Suprapubic skin (tissue), 4 donors: ENCODE measurements around the gene AMH. TPM values are rescaled to one million over a fixed set of nuclear protein-coding genes. Genes with fewer than 3 reads are reported as not detected.

ENCODE experiments used
- DNase-seq, 2 donors: peaks; one replicate each; pipeline ENCODE4 v3.0.0-alpha.2; 2019; ENCODE audit warnings: low spot score in 2 of 2
- H3K27ac ChIP-seq: fragments of 200-600 bp; sonication (generic); one replicate; pipeline ENCODE4 v1.5.1; 2019
- H3K27me3 ChIP-seq: fragments of 200-600 bp; sonication (generic); one replicate; pipeline ENCODE4 v1.5.1; 2019
- H3K36me3 ChIP-seq: fragments of 200-600 bp; sonication (generic); one replicate; pipeline ENCODE4 v1.5.1; 2019
- H3K4me1 ChIP-seq: fragments of 200-600 bp; sonication (generic); one replicate; pipeline ENCODE4 v1.5.1; 2019
- H3K4me3 ChIP-seq: fragments of 200-600 bp; sonication (generic); one replicate; pipeline ENCODE4 v1.5.1; 2019; ENCODE audit warnings: mild to moderate bottlenecking
- H3K9me3 ChIP-seq: fragments of 200-600 bp; sonication (generic); one replicate; pipeline ENCODE4 v1.5.1; 2019
- EP300 ChIP-seq: sonication (generic); formaldehyde crosslinking; IDR thresholded peaks from one replicate; pipeline ENCODE4 v1.6.1; 2017; ENCODE audit warnings: antibody characterized with exemption
- POLR2A ChIP-seq, 2 donors: fragments of 450-650 bp; IDR thresholded peaks; one replicate each; pipeline ENCODE4 v1.6.1; 2017; ENCODE audit warnings: antibody characterized with exemption in 2 of 2, mild to moderate bottlenecking in 2 of 2, moderate library complexity in 2 of 2
- POLR2AphosphoS5 ChIP-seq, 3 donors: sonication (generic); formaldehyde crosslinking; IDR thresholded peaks; one replicate each; pipeline ENCODE4 v1.6.1; 2017; ENCODE audit warnings: antibody characterized with exemption in 3 of 3
- WGBS: methylation state at CpG from one replicate; pipeline ENCODE4 v1.1.5; 2018; 5-methylcytosine and 5-hydroxymethylcytosine counted together
- total RNA-seq, 4 donors: library from RNA; depleted of rRNA; stranded (reverse); fragments of >200 nt; gene quantifications; one replicate each; pipeline ENCODE4 v1.1.0, GENCODE V29; 2016
- TF ChIP-seq, protein P1 (sequence below), 2 donors: fragments of 200-600 bp in 1 of 2; fragments of 450-650 bp in 1 of 2; sonication (generic) in 1 of 2; IDR thresholded peaks; one replicate each; pipeline ENCODE4 v1.5.1; 2016 to 2019; ENCODE audit warnings: antibody characterized with exemption in 2 of 2, mild to moderate bottlenecking in 1 of 2, moderate library complexity in 1 of 2

Gene AMH
- total RNA-seq, 4 donors from 2014 or later = 1.7 to 4.3 (median 3.0) TPM

GRCh38 chr19:2223391-2223790 is 25.7 kb upstream of the AMH start:
- Histone ChIP-seq H3K4me3 (no peak overlapping the region), H3K27ac (no peak overlapping the region), H3K27me3 (no peaks in the 10 kb centered on the region), H3K4me1 (peaks cover 19% of the 10 kb centered on the region), H3K36me3 (peaks cover 94% of the 10 kb centered on the region), H3K9me3 (no peaks in the 10 kb centered on the region)
- TF ChIP-seq, protein P1, sequence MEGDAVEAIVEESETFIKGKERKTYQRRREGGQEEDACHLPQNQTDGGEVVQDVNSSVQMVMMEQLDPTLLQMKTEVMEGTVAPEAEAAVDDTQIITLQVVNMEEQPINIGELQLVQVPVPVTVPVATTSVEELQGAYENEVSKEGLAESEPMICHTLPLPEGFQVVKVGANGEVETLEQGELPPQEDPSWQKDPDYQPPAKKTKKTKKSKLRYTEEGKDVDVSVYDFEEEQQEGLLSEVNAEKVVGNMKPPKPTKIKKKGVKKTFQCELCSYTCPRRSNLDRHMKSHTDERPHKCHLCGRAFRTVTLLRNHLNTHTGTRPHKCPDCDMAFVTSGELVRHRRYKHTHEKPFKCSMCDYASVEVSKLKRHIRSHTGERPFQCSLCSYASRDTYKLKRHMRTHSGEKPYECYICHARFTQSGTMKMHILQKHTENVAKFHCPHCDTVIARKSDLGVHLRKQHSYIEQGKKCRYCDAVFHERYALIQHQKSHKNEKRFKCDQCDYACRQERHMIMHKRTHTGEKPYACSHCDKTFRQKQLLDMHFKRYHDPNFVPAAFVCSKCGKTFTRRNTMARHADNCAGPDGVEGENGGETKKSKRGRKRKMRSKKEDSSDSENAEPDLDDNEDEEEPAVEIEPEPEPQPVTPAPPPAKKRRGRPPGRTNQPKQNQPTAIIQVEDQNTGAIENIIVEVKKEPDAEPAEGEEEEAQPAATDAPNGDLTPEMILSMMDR (IDR thresholded peaks at IDR 0.05) = no peak
- TF ChIP-seq POLR2A (IDR thresholded peaks at IDR 0.05) (no peak), POLR2AphosphoS5 (IDR thresholded peaks at IDR 0.05) (no peak), EP300 (no peak)
- no peak for DNase-seq
- 94% methylated on average over 11 of the region's 18 CpGs for WGBS

GRCh38 chr19:2223959-2224358 is 25.2 kb upstream of the AMH start:
- no peak for DNase-seq
- H3K9me3 ChIP-seq = no peaks in the 10 kb centered on the region
- peaks cover 94% of the 10 kb centered on the region for H3K36me3 ChIP-seq
- H3K27me3 ChIP-seq = no peaks in the 10 kb centered on the region
- no peak for TF ChIP-seq POLR2A (IDR thresholded peaks at IDR 0.05)
- TF ChIP-seq, protein P1 (IDR thresholded peaks at IDR 0.05) = no peak
- no peak for TF ChIP-seq POLR2AphosphoS5 (IDR thresholded peaks at IDR 0.05)
- no peak for TF ChIP-seq EP300
- no peak overlapping the region for H3K4me3 ChIP-seq
- no peak overlapping the region for H3K27ac ChIP-seq
- H3K4me1 ChIP-seq = peaks cover 24% of the 10 kb centered on the region
- WGBS = 90% methylated on average over 14 of the region's 14 CpGs

- no peak for TF ChIP-seq POLR2A (IDR thresholded peaks at IDR 0.05)
- TF ChIP-seq EP300 = no peak
- TF ChIP-seq, protein P1 (IDR thresholded peaks at IDR 0.05) = no peak
- TF ChIP-seq POLR2AphosphoS5 (IDR thresholded peaks at IDR 0.05) = no peak
- Histone ChIP-seq H3K4me1 (peaks cover 32% of the 10 kb centered on the region), H3K27me3 (no peaks in the 10 kb centered on the region), H3K27ac (no peak overlapping the region), H3K9me3 (no peaks in the 10 kb centered on the region), H3K4me3 (no peak overlapping the region), H3K36me3 (peaks cover 93% of the 10 kb centered on the region)
- DNase-seq = no peak
- 79% methylated on average over 12 of the region's 13 CpGs for WGBS
These were observed 24.3 kb upstream of the AMH start for GRCh38 chr19:2224754-2225349.

GRCh38 chr19:2225415-2226050 is 23.6 kb upstream of the AMH start:
- WGBS = 94% methylated on average over 27 of the region's 32 CpGs
- no peaks in the 10 kb centered on the region for H3K27me3 ChIP-seq
- DNase-seq = no peak
- H3K9me3 ChIP-seq = no peaks in the 10 kb centered on the region
- no peak overlapping the region for H3K4me3 ChIP-seq
- no peak overlapping the region for H3K27ac ChIP-seq
- H3K36me3 ChIP-seq = peaks cover 93% of the 10 kb centered on the region
- H3K4me1 ChIP-seq = peaks cover 32% of the 10 kb centered on the region
- TF ChIP-seq POLR2A (IDR thresholded peaks at IDR 0.05) (no peak), EP300 (no peak), POLR2AphosphoS5 (IDR thresholded peaks at IDR 0.05) (no peak)
- TF ChIP-seq, protein P1 (IDR thresholded peaks at IDR 0.05) = no peak

DNA sequence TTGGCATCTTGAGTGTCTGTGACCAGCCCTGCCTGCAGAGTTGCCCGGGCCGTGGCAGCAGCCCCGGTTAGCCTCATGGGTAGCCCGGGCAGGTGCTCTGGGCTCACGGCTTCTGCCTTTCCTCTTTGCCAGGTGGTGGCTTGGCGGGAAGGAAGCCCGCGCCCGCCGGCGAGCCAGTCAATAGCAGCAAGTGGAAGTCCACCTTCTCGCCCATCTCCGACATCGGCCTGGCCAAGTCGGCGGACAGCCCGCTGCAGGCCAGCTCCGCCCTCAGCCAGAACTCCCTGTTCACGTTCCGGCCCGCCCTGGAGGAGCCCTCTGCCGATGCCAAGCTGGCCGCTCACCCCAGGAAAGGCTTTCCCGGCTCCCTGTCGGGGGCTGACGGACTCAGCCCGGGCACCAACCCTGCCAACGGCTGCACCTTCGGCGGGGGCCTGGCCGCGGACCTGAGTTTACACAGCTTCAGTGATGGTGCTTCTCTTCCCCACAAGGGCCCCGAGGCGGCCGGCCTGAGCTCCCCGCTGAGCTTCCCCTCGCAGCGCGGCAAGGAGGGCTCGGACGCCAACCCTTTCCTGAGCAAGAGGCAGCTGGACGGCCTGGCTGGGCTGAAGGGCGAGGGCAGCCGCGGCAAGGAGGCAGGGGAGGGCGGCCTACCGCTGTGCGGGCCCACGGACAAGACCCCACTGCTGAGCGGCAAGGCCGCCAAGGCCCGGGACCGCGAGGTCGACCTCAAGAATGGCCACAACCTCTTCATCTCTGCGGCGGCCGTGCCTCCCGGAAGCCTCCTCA is 22.9 kb upstream of the AMH start:
- TF ChIP-seq, protein P1 (IDR thresholded peaks at IDR 0.05) = no peak
- no peak for TF ChIP-seq EP300
- no peak for TF ChIP-seq POLR2AphosphoS5 (IDR thresholded peaks at IDR 0.05)
- TF ChIP-seq POLR2A (IDR thresholded peaks at IDR 0.05) = no peak
- no peak overlapping the region for H3K27ac ChIP-seq
- H3K36me3 ChIP-seq = peaks cover 90% of the 10 kb centered on the region
- H3K9me3 ChIP-seq = no peaks in the 10 kb centered on the region
- H3K4me1 ChIP-seq = peaks cover 37% of the 10 kb centered on the region
- 93% methylated on average over 21 of the region's 59 CpGs for WGBS
- H3K4me3 ChIP-seq = no peak overlapping the region
- H3K27me3 ChIP-seq = no peaks in the 10 kb centered on the region
- DNase-seq = no peak
